Measurements from ENCODE around the gene PLXDC2.
"Not testable (repeated sequence)": the region's sequence is repeated elsewhere in the genome, so short reads cannot be mapped to it uniquely, and the experiment has no call there.

PLXDC2 gene

DNA sequence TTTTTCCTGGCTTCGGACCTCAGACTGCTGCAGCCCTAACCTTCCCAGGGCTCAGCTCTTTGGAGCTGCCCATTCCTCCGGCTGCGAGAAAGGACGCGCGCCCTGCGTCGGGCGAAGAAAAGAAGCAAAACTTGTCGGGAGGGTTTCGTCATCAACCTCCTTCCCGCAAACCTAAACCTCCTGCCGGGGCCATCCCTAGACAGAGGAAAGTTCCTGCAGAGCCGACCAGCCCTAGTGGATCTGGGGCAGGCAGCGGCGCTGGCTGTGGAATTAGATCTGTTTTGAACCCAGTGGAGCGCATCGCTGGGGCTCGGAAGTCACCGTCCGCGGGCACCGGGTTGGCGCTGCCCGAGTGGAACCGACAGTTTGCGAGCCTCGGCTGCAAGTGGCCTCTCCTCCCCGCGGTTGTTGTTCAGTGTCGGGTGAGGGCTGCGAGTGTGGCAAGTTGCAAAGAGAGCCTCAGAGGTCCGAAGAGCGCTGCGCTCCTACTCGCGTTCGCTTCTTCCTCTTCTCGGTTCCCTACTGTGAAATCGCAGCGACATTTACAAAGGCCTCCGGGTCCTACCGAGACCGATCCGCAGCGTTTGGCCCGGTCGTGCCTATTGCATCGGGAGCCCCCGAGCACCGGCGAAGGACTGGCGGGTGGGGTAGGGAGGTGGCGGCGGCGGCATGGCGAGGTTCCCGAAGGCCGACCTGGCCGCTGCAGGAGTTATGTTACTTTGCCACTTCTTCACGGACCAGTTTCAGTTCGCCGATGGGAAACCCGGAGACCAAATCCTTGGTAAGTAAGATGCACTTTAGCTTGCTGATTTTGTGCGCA lies at the start of gene PLXDC2:
TSS of gene PLXDC2 (plus strand) at position 22 of the 820 bp plus-strand sequence.
- no peak for DNase-seq

DNA sequence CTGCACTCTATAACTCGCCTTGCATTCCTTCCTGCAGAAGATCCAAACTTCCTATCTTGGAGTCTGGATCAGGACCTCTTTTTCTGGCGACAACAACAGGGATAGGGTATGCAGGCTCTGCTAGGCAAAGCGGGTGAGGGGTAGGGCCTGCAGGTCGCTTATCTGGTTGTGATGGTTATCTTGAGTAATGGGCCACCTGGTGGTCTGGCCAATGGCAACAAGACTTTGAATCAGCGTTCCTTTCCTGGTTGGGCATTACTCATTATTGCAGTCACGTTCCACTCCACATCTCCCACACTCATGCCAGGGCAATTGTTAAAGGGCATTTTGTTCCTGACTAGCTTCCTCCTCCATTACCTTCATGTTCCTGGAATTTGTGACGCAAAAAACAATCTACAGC lies 48.4 kb upstream of the PLXDC2 start:
- no peak for DNase-seq

DNA sequence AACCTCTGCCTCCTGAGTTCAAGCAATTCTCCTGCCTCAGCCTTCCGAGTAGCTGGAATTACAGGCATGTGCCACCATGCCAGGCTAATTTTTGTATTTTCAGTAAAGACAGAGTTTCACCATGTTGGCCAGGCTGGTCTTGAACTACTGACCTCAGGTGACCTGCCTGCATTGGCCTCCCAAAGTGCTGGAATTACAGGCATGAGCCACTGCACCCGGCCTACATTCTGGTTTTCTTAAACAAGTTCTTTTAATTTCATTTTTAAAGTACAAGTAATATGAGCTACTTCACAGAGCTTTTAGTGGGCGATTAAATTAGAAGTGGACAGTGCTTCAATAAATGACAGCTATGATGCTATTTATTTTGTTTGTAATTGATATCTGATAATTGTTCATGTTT lies 46.4 kb upstream of the PLXDC2 start:
- not testable (repeated sequence) for DNase-seq

DNA sequence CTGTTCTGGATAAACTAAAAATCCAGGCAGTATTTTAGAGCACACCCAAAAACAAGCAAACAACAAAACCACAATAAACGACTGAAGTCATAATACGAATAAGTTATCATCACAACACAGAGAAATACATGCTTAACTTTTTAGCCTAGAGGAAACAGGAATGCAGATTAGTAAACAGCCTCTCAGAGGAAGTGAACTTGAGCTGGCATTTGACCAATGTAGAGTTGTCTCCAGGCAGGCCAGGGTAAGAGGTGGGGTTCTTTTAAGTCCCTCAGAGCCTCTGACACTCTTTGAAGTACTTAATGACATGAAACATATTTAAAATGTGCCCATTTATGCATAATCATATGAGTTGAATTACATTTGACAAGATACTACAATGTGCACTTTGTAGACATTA lies 43.3 kb upstream of the PLXDC2 start:
- no peak for DNase-seq

DNA sequence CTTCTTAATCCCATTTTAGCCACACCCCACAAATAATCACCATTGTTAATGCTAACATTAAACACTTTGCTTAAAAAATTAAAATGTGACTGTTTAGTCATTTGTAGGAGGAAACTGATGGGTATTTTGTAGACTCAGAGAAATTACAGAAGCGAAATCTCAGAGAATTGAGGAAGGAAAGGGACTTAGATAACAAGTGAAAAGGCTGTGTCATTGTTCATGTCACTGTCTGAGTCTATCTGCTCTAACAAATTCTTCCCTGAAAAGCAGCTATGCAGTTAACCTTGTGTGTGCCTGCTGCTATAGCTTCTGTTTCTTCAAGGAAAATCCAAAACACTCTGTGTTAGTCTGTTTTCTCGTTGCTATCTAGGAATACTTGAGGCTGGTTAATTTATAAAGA lies 40.9 kb upstream of the PLXDC2 start:
- no peak for DNase-seq

DNA sequence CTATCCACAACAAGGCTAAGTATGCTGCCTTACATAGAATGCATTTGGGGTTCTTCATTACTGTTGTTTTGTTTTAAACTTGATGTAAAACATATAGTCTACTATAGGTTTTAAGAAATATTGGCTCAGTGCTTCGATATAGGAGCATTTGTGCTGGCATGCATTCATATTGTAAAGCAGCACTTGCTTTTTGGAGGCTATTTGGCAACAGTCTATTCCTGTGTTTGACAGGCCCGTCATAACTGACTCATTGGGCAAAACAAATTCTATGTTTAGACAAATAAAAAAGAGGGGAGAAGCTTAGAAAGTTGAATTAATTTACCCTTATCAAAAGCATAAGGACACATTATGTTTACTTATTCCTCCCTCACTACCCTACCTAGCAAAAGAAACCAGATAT lies 38.4 kb upstream of the PLXDC2 start:
- DNase-seq, result no peak

DNA sequence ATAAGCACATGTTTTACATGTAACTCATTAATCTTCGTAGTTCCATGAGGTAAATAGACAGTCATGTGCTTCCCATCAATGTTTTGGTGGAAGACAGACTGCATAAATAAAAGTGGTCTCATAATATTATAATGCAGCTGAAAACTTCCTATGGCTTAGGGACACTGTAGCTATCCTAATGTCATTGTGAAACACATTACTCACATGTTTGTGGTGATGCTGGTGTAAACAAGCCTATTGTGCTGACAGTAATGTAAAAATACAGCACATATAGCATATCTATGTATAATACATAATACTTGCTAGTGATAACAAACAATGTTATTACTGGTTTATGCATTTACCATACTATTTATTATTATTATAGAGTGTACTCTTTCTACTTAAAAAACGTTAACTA lies 37.2 kb upstream of the PLXDC2 start:
- DNase-seq, result no peak

DNA sequence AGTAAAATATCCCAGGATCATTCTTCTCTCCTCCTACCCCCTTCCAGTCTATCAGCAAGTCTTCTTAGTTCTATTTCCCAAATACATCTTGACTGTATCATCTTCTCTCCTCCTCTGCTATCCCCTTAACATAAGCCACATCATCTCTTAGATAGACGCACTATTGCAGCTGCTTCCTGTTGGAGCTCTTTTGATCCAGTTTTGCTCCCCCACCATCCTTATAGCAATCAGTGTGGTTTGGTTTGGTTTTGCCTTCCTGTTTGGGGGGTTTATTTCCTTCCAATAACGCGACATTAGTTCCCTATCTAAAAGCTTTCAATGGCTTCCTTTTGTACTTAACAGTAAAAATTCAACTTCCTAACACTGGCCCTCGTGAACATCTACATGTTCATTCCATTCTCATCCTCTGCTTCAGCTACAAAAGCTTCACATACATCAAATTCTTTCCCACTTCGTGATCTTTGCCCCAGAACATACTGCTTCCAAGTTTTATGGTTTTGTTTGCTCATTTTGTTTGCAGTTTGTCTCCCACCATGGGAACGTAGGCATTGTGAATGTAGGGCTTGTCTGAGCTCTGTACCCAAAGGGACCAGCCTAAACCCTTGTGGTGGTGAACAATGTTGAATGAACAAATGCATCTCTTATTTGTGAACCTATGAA lies 33.7 kb upstream of the PLXDC2 start:
- no peak for DNase-seq

DNA sequence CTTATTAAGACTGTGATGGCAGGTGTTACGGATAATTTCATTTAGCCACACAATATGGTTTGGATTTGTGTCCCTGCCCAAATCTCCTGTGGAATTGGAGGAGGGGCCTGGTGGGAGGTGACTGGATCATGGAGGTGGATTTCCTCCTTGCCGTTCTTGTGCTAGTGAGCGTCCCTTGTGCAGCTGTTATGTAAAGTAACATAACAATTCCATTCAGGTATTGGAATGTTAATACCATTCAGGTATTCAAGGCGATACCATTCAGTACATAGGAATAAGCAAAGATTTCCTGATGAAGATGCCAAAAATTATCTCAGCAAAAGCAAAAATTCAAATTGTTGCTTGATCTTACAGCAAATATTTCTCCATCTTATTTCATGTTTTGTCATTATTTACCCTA lies 32.5 kb upstream of the PLXDC2 start:
- DNase-seq, result no peak

DNA sequence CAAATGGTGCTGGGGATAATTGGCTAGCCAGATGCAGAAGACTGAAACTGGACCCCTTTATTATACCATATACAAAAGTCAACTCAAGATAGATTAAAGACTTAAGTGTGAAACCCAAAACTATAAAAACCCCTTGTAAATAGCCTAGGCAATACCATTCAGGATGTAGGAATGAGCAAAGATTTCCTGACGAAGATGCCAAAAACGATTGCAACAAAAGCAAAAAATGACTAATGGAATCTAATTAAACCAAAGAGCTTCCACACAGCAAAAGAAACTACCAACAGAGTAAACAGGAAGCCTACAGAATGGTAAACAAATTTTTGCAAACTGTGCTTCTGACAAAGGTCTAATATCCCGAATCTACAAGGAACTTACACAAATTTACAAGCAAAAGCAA lies 30.9 kb upstream of the PLXDC2 start:
- no peak for DNase-seq

DNA sequence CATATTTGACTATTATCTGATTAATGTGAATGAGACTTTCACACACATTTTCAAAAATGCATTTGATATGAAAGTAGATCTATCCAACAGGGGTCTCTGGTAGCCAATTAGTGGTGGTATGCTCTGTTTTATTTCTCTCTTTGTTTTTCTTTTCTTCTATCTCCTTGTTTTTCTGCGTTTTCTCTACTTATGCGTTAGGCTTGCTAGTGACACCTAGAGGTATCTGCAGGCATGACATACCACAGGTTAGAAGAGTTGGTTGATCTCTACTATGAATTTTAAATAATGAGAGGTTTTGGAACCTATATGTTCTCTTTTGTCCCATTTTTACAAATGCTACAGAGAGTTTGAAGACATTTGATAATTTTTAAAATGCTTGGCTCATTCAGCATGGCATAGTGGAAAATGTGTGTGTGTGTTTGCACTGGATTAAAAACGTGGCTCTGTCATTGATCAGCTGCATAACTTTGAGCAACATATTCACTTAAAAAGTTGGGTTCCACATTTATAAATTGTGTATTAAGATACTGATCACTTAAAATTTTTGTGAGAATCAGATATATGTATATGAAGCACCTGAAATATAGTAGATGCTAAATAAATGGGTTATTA lies 28.1 kb upstream of the PLXDC2 start:
- DNase-seq, result no peak

DNA sequence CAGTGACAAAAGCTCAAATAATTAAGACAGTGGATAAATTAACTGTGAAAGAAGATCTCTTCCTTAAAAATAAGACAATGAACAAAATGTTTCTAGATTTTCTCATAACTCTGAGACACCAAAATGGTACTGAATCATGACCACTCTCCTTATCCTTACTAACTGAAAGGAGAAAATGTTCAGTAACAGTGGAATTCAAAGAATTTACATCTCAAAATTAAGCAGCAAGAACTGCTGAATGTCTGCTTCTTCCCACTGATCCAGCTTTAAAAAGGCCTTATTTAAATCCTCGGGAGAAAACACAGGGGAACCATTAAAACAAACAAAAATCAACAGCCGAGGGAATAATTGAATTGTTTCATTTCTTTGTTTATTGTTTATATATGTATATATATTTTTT lies 27.3 kb upstream of the PLXDC2 start:
- no peak for DNase-seq

DNA sequence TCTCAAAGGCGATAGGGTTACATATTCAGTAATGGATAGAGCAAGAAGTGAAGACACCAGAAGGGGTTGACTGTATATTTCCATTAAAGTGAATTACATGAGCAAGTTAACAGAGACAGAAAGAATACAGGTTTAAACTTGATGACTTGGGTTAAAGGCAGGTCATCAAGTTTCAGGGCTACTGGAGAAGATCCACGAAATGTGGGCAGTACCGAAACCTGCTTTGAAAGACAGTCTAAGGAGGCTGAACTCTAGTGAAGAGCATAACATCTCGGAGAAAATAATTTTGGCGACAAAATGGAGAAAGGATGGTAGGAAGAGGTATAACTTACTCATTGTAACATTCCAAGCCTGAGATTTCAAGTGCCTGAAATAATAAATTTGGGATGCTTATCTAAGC lies 26.6 kb upstream of the PLXDC2 start:
- DNase-seq, result no peak

DNA sequence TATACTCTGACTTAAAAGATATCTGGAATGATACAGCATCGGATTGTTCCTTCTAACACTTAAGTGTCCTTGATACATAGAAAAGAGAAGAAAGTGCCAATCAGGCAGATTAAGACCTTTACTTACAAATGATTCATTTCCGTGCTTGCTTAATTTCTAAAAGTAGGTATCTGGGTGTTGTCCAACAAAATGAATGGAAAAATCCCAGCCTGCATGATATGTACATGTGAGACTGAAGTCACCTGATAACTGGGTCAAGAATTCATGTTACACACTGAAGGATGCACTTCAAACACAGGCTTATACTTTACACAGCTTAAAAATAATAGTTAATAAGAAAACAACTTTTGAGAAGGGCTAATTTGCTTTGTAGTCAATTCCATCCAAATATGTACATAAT lies 25.2 kb upstream of the PLXDC2 start:
- no peak for DNase-seq

DNA sequence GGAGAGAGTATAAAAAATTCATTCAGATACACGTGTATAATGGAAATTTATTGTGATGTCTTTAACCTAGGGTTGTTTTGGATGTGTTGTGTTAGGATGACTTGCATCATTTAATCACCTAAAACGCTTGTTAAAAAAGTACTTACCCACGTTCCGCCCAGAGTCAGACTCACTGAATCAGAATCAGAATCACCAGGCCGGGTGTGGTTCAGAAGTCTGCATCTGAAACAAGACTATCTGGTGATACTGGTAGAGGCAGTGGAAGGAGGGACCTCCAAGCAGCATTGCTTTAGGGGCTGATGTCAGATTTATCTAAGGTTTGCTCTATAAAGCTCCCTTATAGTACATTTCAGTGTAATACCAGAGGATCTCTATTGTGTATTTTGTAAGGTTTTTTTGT lies 20.5 kb upstream of the PLXDC2 start:
- no peak for DNase-seq

DNA sequence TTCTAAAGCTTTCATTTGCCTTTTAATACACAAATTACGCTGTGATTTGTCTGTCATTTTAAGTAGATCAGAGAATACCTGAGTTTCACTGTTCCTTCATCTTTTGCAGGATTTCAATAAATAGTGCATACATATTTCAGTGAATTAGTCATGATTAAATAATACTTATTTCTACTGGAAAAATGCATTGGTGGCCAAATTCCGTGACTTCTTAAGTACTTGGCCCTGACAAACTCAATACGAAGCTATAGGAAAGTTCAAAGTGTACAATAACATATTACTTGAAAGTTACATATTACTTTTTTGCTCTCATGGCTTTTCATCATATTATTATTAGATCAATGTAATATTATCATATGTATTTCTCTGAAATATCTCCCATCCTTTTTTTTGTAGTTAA lies 16.1 kb upstream of the PLXDC2 start:
- no peak for DNase-seq

DNA sequence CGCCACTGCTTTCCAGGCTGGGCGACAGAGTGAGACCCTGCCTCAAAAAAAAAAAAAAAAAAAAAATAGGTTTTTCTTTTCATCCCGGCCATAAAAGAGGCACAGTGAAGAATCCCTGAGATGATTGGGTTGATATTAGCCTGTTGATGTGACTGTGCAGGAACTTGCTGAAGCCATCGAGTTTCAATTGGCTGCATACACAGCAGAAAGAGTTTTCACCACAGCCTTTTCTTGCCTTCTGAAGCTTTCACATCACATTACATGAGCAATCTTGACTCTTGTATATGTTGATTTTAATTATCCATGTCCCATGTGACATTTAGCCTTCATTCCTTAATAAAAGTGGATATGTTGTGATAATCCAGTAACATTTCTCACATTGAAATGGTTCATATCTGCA lies 14.9 kb upstream of the PLXDC2 start:
- no peak for DNase-seq

DNA sequence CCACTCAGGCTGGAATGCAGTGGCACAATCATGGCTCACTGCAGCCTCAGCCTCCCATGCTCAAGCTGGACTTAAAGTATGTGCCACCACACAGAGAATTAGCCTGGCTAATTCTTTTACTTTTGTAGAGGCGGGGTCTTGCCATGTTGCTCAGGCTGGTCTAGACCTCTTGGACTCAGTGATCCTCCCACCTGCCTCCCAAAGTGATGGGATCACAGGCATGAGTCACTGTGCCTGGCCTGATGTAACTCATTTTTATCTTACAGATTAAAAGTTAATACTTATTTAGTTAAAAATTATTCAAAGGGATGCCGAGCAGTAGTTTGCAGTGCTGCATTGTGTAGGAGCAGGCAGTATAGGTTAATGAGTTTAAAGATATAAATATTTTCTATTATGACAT lies 12.6 kb upstream of the PLXDC2 start:
- no peak for DNase-seq

DNA sequence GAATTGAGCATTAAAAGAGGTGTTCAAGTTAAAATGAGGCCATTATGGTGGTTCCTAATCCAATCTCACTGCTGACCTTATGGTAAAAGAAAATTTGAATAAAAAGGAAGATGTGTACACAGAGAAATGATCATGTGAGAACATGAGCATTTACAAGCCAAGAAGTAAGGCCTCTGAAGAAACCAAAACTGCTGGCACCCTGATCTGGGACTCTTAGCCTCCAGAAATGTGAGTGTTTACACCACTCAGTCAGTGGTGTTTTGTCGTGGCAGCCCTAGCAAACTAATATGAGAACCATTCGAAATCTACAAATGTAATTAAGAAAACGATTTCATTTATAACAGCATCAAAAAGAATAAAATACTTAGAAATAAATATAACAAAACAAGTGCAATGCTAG lies 6.8 kb upstream of the PLXDC2 start:
- DNase-seq, result no peak

DNA sequence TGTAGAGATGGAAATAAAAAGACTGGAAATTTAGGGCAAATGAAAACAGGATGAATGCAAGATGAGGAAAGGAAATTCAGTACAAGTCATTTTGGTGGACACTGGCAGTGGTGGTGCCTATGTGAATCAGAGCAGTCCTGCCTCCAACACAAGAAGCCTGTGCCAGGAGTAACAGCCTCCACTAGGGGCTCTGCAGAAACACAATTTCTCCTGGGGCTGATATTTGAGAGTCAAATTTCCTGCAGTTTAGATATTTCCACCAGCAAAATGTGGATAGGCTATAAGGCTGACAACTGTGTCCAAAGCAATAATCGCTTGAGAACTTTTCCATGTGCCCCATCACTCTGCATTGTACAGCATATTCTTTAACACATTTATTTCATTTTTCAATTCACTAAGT lies 4.7 kb upstream of the PLXDC2 start:
- no peak for DNase-seq

DNA sequence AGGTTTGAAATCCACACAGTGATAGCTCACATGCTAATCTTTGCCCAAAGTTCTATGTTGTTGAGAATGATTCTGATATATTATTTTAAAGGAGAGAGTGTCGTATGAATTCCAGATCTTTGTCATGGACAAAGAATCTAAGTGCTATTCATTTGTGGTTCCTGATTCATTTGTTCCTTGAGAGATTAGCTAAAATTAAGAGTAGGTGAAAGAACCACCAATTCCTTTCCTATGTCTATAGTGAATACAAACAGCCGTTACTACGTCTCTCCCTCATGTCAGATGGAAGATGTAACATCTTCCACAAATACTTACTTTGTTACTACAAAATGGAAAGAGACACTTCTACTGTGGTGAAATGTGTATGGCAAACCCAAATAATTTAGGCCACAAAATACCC lies 3.3 kb upstream of the PLXDC2 start:
- DNase-seq, result no peak

DNA sequence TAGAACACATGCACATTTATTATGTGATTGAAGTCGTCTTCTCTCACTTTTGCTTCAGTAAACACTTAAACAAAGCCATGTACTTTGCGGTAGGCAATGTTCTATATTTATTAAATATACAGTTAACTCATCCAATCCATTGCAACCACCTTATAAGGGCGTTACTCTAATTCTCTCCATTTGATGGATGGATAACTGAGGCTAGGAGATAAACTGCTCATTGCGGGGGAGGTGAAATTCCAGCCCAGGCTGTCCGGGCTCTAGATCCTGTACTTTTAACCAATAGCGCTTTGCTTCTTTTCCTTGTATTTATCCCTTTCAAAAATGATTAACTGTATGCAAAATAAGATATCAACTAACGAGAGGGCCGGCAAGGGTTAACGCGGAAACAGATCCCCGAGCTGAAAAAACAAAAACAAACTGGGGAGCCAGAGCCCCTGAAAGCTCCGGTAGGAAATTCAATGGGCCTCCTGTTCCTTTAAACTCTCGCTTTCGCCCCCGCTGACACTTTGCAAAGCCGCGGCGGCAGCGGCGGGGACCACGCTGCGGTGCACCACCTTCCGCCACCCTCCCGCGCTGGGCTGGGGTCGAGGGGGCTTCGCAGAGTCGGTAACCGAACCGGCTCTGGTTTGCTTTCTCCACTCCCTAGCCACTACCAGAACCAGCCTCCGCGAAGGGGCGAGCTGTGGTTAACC lies 1.0 kb upstream of the PLXDC2 start:
- no peak for DNase-seq

DNA sequence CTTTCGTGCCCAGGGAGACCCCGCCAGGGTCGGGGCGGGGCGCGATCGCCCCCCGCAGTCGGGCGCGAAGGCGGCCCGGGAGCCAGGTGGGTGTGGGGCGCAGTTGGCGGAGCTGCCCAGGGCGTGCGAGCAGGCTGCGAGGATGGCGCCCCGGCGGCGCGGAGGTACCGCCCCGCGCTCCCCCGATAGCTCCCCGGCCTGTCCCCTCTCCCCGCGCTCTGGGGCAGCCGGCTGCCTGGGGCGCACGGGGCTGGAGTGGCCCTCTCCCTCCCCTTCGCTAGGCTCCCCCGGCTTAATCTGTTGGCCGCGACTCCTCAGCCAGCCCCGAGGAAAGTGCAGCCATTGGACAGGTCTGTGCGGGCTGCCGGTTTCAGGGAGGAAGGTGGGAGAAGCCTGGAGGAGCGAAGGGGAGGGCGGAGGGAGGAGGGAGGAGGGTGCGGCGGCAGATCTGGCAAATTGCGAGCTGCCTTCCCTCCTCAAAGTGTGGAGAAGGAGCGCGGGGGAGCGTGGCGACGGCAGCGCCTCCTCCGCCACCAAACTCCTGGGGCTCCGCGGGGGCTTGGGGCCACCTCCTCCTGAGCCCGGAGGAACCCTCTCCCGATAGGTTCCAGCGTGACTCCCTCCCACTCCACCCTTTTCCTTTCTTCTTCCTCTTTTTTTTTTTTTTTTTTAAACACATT lies 361 bp upstream of the PLXDC2 start:
- no peak for DNase-seq
